Ammon's horn (tissue), 1 donor: ENCODE results near the gene JAM2.

Source experiments
- DNase-seq: peaks from one replicate; pipeline ENCODE4 v3.0.0-alpha.2; 2016; ENCODE audit warnings: low spot score

The JAM2 gene

GRCh38 chr21:25717491-25718147 is 78.6 kb downstream of the JAM2 start:
- no peak for DNase-seq

- DNase-seq: no peak
Measured at GRCh38 chr21:25721987-25722386, 82.9 kb downstream of the JAM2 start.

- no peak for DNase-seq
Measured at GRCh38 chr21:25722631-25723030, 83.6 kb downstream of the JAM2 start.

GRCh38 chr21:25732091-25732760 is 93.2 kb downstream of the JAM2 start:
- no peak for DNase-seq

GRCh38 chr21:25733859-25734653 is 95.0 kb downstream of the JAM2 start:
- DNase-seq: peak; percentile 12

GRCh38 chr21:25734654-25734903 is 95.5 kb downstream of the JAM2 start:
- no peak for DNase-seq

GRCh38 chr21:25734904-25735645 is 96.0 kb downstream of the JAM2 start, which contains the start of the genes ATP5PF and GABPA:
Gene ATP5PF (minus strand): TSS chr21:25734904. CDS start chr21:25729794, 5,110 bp downstream.
Gene GABPA (plus strand): TSS chr21:25734972. CDS start chr21:25741599, 6,627 bp downstream.
- peak; percentile 98 for DNase-seq

- peak; percentile 83 for DNase-seq
Measured at GRCh38 chr21:25735646-25736597, 96.9 kb downstream of the JAM2 start.

- no peak for DNase-seq
Measured at GRCh38 chr21:25737421-25737820, 98.4 kb downstream of the JAM2 start.

GRCh38 chr21:25742900-25743299 is 103.8 kb downstream of the JAM2 start:
- no peak for DNase-seq

- no peak for DNase-seq
Measured at GRCh38 chr21:25744854-25745253, 105.8 kb downstream of the JAM2 start.

GRCh38 chr21:25750085-25750484 is 111.0 kb downstream of the JAM2 start:
- no peak for DNase-seq

- DNase-seq: no peak
Measured at GRCh38 chr21:25752416-25752815, 113.4 kb downstream of the JAM2 start.

- no peak for DNase-seq
Measured at GRCh38 chr21:25756190-25756932, 117.3 kb downstream of the JAM2 start.

- no peak for DNase-seq
Measured at GRCh38 chr21:25757531-25757930, 118.5 kb downstream of the JAM2 start.

- no peak for DNase-seq
Measured at GRCh38 chr21:25759573-25759972, 120.5 kb downstream of the JAM2 start.

GRCh38 chr21:25760061-25760460 is 121.0 kb downstream of the JAM2 start:
- no peak for DNase-seq

- DNase-seq: no peak
Measured at GRCh38 chr21:25760677-25761076, 121.6 kb downstream of the JAM2 start.

GRCh38 chr21:25764065-25764464 is 125.0 kb downstream of the JAM2 start:
- DNase-seq: no peak
